HG03045 (cell line): ENCODE measurements around the gene VPS54.
A peak's percentile ranks its signal among the peaks of the same experiment; 100 is the strongest.

ENCODE experiments used
- ATAC-seq: cut with Tn5 transposase; IDR thresholded peaks from one replicate; pipeline ENCODE4 v1.9.1; 2021; ENCODE audit warnings: mild to moderate bottlenecking, moderate library complexity; ENCODE audit not compliant: unreplicated experiment

Gene VPS54, protein sequence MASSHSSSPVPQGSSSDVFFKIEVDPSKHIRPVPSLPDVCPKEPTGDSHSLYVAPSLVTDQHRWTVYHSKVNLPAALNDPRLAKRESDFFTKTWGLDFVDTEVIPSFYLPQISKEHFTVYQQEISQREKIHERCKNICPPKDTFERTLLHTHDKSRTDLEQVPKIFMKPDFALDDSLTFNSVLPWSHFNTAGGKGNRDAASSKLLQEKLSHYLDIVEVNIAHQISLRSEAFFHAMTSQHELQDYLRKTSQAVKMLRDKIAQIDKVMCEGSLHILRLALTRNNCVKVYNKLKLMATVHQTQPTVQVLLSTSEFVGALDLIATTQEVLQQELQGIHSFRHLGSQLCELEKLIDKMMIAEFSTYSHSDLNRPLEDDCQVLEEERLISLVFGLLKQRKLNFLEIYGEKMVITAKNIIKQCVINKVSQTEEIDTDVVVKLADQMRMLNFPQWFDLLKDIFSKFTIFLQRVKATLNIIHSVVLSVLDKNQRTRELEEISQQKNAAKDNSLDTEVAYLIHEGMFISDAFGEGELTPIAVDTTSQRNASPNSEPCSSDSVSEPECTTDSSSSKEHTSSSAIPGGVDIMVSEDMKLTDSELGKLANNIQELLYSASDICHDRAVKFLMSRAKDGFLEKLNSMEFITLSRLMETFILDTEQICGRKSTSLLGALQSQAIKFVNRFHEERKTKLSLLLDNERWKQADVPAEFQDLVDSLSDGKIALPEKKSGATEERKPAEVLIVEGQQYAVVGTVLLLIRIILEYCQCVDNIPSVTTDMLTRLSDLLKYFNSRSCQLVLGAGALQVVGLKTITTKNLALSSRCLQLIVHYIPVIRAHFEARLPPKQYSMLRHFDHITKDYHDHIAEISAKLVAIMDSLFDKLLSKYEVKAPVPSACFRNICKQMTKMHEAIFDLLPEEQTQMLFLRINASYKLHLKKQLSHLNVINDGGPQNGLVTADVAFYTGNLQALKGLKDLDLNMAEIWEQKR

DNA sequence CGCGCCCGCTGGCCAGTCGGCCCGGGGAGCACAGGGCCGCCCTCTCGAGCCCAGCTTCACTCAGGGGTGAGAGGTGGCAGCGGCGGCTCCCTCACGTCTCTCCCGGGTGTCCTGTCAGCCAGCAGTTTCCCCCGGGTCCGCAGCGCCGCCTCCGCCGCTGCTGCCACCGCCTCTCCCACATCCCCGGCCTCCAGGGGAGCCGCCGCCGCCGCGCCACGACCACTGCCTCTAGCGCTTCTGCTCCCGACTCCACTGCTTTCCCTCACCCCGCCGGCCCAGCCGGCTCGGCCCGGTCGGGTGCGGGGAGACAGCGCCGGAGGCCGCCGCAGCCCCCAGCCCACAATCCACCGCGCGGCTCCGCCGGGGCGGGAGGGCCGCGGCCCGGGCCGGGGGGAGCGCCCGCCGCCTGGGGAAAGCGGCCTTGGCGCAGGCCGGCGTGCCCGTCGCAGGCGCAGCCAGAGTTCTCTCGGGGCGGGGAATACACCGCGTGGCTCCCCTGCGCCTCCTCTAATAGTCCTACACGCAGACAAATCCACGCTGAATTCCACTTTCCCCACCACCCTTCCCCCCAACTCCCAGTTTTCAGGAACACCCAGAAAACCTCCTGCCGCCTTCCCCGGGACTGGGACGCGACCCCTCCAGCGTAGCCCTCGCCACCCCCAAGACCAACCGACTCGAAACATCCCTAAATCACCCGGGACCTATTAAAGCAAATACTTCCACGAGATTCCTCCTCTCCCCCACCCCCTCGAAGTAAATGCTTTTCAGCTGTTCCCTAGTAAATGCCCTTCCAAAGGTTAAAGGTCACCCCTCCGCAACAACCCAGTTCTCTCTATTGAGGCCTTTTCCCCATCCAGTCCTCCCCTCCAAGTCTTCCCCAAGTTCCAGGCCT lies at the start of gene VPS54:
Gene VPS54, minus strand, starts transcription at position 346 of the 892 bp plus-strand sequence. CDS start 35,429 bp downstream, outside the sequence.
- peak; percentile 69 for ATAC-seq

GRCh38 chr2:64067326-64067725 lies 48.1 kb upstream of the VPS54 start:
- ATAC-seq: no peak

GRCh38 chr2:64065516-64065915 lies 46.3 kb upstream of the VPS54 start:
- no peak for ATAC-seq

DNA sequence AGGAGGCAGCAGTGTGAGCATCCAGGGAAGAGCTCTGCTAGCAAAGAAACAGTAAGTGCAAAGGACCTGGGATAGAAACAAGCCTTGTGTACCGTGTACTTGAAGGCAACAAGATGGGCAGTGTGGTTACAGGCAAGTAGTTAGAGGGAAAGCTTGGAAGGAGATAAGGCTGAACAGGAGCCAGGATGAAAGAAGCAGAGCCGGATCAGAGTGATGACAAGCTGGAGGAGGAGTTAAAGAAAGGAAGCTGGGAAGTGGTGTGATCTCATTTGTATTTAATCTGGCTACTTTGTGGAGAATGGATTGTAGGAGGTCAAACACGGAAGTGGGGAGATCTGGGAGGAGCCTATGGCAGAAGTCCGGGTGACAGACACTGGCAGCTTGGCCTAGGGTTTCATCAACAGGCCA lies 44.7 kb upstream of the VPS54 start:
- ATAC-seq: no peak

DNA sequence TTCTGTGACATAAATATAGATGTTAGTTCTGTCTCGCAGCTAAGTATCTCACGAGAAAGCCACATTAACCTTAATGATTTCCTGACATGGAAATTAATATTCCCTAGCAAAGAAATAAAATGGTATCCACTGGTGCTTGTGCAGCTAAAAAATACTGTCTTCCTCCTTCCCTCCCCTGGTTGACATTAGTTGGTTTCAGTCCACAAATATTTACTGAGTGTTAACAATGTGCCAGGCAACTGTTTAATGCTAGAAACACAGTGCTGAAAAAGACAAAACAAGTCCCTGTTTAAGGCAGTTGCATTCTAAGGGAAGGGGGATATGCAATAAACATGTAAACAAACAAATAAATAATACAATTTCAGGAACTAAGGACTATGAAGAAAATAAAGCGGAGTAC lies 44.2 kb upstream of the VPS54 start:
- ATAC-seq: no peak

DNA sequence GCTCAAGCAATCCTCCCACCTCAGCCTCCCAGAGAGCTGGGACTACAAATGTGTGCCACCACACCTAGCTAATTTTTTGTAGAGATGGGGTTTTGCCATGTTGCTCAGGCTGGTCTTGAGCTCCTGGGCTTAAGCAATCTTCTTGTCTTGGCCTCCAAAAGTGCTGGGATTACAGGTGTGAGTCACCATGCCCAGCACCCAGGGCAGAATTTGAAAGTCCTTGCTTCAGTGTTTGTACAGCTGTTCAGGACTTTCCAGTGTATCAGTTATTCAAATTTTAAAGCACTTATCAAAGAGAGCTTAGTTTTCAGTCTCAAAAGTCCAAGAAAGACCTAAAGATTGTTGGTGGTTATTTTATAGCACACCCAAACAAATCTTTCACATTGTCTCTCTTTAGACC lies 43.6 kb upstream of the VPS54 start:
- peak; percentile 51 for ATAC-seq

- ATAC-seq: no peak
Measured at GRCh38 chr2:64059270-64059669, 40.0 kb upstream of the VPS54 start.

- no peak for ATAC-seq
Measured at GRCh38 chr2:64056021-64056420, 36.8 kb upstream of the VPS54 start.

DNA sequence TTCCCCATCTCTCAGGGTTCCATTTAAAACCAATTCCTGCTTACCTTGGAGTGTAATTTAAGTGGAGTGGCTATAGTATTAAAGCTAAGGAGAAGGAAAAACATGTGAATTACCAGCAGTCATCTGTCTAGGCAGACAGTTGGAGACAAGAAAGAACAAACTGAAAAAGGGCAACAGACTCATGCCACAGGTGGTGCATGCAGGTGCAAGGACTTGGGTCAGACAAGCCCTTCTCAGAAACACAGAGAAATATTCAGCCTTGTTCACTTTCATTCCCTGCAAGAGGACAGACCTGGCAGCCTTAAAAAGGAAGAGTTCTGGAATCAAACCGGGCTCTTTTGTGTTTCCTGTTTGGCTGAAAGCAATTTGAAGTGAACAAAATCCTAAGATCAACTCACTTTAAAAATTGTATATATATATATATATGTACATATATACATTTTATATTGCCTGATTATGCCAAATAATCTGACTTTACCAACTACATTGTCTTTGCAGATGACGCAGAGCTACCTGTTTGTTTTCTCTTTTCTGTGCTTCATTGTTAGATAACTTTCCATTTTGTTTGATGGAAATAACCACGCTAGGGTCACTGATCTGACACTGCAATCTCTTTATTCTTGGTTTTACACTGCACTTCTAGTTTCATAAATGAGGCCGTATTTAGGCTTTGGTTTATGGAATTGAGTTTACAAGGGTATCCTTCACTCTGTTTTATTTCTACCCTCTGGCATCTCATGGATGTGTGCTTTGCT lies 35.1 kb upstream of the VPS54 start:
- ATAC-seq: no peak

DNA sequence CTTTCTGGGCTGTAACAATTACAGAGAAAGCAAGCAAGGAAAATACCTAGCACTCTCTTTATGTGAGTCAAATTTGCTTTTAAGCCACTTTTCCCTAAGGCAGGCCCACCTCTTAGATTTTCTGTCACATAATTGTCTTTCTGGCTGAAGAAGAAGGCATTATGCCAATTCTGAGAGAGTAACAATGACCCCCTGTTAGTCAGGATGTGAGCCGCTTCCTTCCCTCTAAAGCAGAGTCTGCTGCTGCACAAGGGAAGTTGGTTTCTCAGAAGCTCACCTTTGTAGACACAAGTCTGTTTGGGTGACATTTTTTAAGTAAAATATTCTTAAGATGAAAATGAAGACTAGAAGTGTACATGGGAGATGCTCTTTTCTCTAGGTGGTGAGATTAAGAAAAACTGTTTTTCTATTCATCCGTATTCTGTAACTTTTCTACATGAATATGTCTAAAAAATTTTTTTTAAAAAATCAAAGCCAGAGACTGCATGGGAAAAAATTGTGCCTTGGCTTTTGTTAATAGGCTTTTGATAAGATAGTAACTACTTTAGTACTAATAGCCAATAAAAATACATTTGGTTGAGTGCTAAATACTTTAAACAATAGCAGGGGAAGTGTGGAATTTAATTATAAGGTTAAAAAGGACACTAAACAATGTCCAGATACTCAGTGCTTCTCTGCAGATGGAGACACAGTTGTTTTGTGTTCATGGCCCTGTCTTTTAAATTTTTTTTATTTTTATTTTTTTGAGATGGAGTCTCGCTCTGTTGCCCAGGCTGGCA lies 33.4 kb upstream of the VPS54 start:
- no peak for ATAC-seq

DNA sequence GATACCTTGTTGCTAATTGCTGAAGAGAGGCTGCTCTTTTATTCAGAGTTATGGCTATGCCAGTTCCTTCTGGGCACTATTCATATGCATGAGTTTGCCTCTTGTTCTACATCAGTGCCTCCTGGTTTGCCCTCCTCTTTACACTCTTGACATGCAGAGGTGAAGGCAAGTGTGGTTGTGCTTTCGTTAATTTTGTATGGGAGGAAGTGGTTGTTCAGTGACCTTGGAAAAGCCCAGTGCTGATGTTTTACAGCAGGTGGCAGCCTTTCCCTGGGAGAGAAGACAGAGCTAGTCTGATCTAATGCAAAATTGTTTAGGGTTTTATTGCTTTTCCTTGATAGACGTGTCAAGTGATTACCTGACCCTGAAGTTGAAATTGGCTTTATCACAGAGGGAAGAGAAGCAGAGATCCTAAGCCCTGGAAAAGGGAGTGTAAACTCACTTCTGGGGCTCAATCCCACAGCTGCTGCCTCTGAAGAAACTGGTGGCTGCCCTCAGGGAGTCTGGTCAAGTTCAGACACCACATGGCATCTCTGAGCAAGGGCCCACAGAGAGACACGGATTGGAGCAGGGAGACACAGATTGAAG lies 30.5 kb upstream of the VPS54 start:
- peak; percentile 80 for ATAC-seq

- ATAC-seq: no peak
Measured at GRCh38 chr2:64045938-64046337, 26.7 kb upstream of the VPS54 start.

DNA sequence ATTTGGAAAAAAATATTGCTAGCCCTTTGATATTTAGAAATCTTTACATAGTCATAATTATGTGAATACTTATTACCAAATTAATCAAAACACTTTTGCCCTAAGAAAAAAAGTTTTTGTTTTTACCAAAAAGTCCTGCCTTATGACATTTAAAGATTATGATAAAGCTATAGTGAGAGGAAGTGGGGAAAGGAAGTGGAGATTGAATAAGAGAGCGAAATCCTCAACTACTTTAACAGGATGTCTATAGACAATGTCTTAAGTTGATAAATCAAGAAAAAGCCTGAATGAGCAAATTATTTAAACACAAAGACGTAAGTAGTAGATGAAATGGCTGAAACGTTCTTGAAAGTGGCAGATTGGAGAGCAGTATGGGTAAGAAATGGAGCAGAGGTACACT lies 20.9 kb upstream of the VPS54 start:
- ATAC-seq: no peak

- ATAC-seq: peak; percentile 94
Measured at GRCh38 chr2:64036034-64036705, 16.9 kb upstream of the VPS54 start.

DNA sequence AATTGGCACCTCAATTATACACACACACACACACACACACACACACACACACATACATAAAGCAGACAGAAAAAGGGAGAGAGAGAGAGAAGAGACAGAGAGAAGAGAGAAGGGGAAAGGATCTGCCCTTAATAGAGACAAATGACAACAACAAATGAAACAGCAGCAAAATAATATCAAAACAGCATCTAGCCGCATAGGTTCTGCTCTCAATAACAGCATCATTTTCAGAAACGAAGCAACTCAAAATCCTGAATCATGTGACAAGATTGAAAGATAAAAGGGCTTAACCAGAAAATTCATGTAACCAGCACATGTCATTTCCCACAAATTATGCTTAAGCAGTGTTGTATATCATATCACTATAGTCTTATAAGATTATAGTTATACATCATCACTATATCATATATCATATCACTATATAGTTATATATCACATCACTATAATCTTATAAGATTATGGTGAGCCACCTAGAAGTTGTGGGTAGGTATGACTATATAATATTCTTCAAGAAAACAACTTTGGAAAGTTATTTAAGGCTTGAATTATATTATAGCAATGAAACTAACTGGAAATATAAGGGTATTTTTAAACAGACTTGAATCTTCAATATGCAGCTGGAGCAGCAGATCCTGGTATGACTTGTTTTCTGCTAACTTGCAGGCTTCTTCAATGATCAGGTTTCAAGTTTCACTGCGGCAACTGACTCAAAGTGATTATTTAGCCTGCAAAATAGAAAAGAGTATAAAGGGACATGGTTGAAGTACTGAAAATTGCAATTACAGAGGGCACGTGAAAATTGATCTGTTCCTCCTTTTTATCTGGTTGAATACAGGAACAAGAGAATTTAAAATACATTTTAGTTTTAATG lies 16.1 kb upstream of the VPS54 start:
- no peak for ATAC-seq

- no peak for ATAC-seq
Measured at GRCh38 chr2:64029116-64029665, 10.0 kb upstream of the VPS54 start.

DNA sequence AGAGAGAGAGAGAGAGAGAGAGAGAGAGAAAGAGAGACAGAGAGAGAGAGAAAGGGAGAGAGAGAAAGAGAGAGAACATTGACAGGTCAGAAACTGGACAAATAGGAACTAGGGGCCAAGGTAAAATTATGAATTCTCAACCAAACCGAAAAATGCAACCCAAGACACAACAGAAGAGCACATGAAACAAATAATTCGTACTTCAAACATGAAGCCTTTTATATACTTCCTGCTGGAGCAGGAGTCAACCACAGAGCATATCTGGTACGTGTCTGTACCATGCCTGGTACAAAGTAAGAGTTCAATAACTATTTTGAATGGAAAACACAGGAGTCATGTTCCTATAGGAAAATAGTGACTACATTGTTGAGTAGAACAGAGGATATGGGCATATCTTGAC lies 6.5 kb upstream of the VPS54 start:
- ATAC-seq: no peak
